Liver (tissue), 9 donors: ENCODE measurements around the gene BCL7B. TPM values are rescaled to one million over a fixed set of nuclear protein-coding genes. Genes with fewer than 3 reads are reported as not detected.
A peak's percentile ranks its signal among the peaks of the same experiment; 100 is the strongest.

ENCODE experiments used
- DNase-seq: peaks from one replicate; pipeline ENCODE4 v3.0.0-alpha.2; 2017; ENCODE audit warnings: low spot score
- H3K27ac ChIP-seq, 2 donors: one replicate each; pipeline ENCODE4 v1.7.0; 2013; ENCODE audit warnings: inconsistent platforms in 2 of 2, low read length in 2 of 2, control low read depth in 1 of 2, low read depth in 1 of 2, mild to moderate bottlenecking in 1 of 2
- H3K27me3 ChIP-seq, 4 donors: one replicate each; pipeline versions ENCODE4 v1.6.1 to v1.7.0; 2013; ENCODE audit warnings: low read length in 3 of 4, inconsistent platforms in 1 of 4, mild to moderate bottlenecking in 1 of 4, moderate library complexity in 1 of 4; ENCODE audit not compliant: control insufficient read depth in 4 of 4, insufficient read depth in 4 of 4
- H3K36me3 ChIP-seq, 4 donors: one replicate each; pipeline versions ENCODE4 v1.6.1 to v1.7.0; 2013; ENCODE audit warnings: low read length in 3 of 4, mild to moderate bottlenecking in 3 of 4, low read depth in 1 of 4, moderate library complexity in 1 of 4; ENCODE audit not compliant: control insufficient read depth in 4 of 4, insufficient read depth in 3 of 4
- H3K4me1 ChIP-seq, 4 donors: one replicate each; pipeline versions ENCODE4 v1.6.1 to v1.7.0; 2013; ENCODE audit warnings: low read length in 3 of 4, mild to moderate bottlenecking in 3 of 4, moderate library complexity in 1 of 4; ENCODE audit not compliant: control insufficient read depth in 4 of 4, insufficient read depth in 4 of 4
- H3K4me3 ChIP-seq, 3 donors: one replicate each; pipeline versions ENCODE4 v1.6.1 to v1.7.0; 2013; ENCODE audit warnings: low read length in 3 of 3, control low read depth in 1 of 3, low read depth in 1 of 3, mild to moderate bottlenecking in 1 of 3
- H3K9ac ChIP-seq, 2 donors: one replicate each; pipeline ENCODE4 v1.7.0; 2013; ENCODE audit warnings: low read length in 2 of 2, mild to moderate bottlenecking in 2 of 2, moderate library complexity in 2 of 2, control low read depth in 1 of 2, low read depth in 1 of 2
- H3K9me3 ChIP-seq, 4 donors: one replicate each; pipeline versions ENCODE4 v1.6.1 to v1.7.0; 2013; ENCODE audit warnings: low read length in 3 of 4; ENCODE audit not compliant: control insufficient read depth in 4 of 4
- ATF3 ChIP-seq: IDR thresholded peaks from 2 replicates; pipeline ENCODE4 v1.6.1; 2016; ENCODE audit warnings: antibody characterized with exemption
- CTCF ChIP-seq: fragments of 150-350 bp; IDR thresholded peaks from 2 replicates; pipeline ENCODE4 v1.5.1; 2017; ENCODE audit warnings: improper control_type of control experiment, low read depth, low read length; ENCODE audit not compliant: missing input control
- EGR1 ChIP-seq, 2 donors: IDR thresholded peaks; 2 replicates each; pipeline ENCODE4 v1.6.1; 2016 to 2018; ENCODE audit warnings: antibody characterized with exemption in 2 of 2, low read depth in 2 of 2
- FOXA1 ChIP-seq: IDR thresholded peaks from 2 replicates; pipeline ENCODE4 v1.6.1; 2016; ENCODE audit warnings: antibody characterized with exemption
- HNF4A ChIP-seq, 2 donors: conservative IDR thresholded peaks; 2 replicates each; pipeline ENCODE4 v1.6.1; 2016; ENCODE audit warnings: antibody characterized with exemption in 2 of 2, mild to moderate bottlenecking in 2 of 2
- HNF4G ChIP-seq: IDR thresholded peaks from 2 replicates; pipeline ENCODE4 v1.6.1; 2016; ENCODE audit warnings: antibody characterized with exemption
- JUND ChIP-seq, 2 donors: IDR thresholded peaks; 2 replicates each; pipeline ENCODE4 v1.6.1; 2016; ENCODE audit warnings: antibody characterized with exemption in 2 of 2
- NR2F2 ChIP-seq: IDR thresholded peaks from 2 replicates; pipeline ENCODE4 v1.6.1; 2016; ENCODE audit warnings: antibody characterized with exemption
- RAD21 ChIP-seq, 2 donors: IDR thresholded peaks; 2 replicates each; pipeline ENCODE4 v1.6.1; 2016; ENCODE audit warnings: antibody characterized with exemption in 2 of 2, mild to moderate bottlenecking in 2 of 2
- REST ChIP-seq: IDR thresholded peaks from 2 replicates; pipeline ENCODE4 v1.6.1; 2016; ENCODE audit warnings: antibody characterized with exemption, mild to moderate bottlenecking
- SP1 ChIP-seq: IDR thresholded peaks from 2 replicates; pipeline ENCODE4 v1.6.1; 2018; ENCODE audit warnings: antibody characterized with exemption, mild to moderate bottlenecking
- TAF1 ChIP-seq: conservative IDR thresholded peaks from 2 replicates; pipeline ENCODE4 v1.6.1; 2016; ENCODE audit warnings: antibody characterized with exemption, mild to moderate bottlenecking
- YY1 ChIP-seq: IDR thresholded peaks from 2 replicates; pipeline ENCODE4 v1.6.1; 2016; ENCODE audit warnings: antibody characterized with exemption, mild to moderate bottlenecking
- WGBS: extraction: QIAGEN DNeasy Blood & Tissue Kit; methylation state at CpG from one replicate; pipeline ENCODE4 v1.1.7; 2013; 5-methylcytosine and 5-hydroxymethylcytosine counted together
- polyA plus RNA-seq, 2 donors: library from polyadenylated mRNA; stranded (reverse) in 1 of 2; unstranded in 1 of 2; fragments of 200-250 nt in 1 of 2; fragments of >200 nt in 1 of 2; fragmentation: Nextera tagmentation in 1 of 2; extraction: Ambion mirVana in 1 of 2; gene quantifications; one replicate each; pipeline versions ENCODE4 v1.2.1 to v1.2.3, GENCODE V29; 2013 to 2015
- total RNA-seq, 2 donors: library from RNA; depleted of rRNA; stranded (reverse); fragments of >200 nt; gene quantifications; one replicate each; pipeline ENCODE4 v1.2.3, GENCODE V29; 2014
- donor health status: healthy.
- donor health status: healthy.
- donor health status: healthy.
- donor health status: healthy.
- donor health status: healthy.

Gene BCL7B
- total and polyA plus RNA-seq, 4 donors = 13.2 to 27.5 (median 21.2) TPM

- TF ChIP-seq CTCF = no peak
- TF ChIP-seq HNF4G = no peak
- no peak for TF ChIP-seq FOXA1
- TF ChIP-seq RAD21 (IDR thresholded peaks at IDR 0.05) = no peak
- TF ChIP-seq ATF3 = no peak
- peak; percentile 59 to 60 for TF ChIP-seq HNF4A (conservative IDR thresholded peaks at IDR 0.05)
- peak; percentile 87 for TF ChIP-seq YY1
- TF ChIP-seq EGR1 (IDR thresholded peaks at IDR 0.05; ENCODE audit: low read depth in 2 of 2) = peak in 1 of 2 donors; percentile 12
- peak; percentile 48 for TF ChIP-seq TAF1
Observed at GRCh38 chr7:73522105-73522872, 35.2 kb downstream of the BCL7B start, which contains the start of gene BAZ1B (continued).

DNA sequence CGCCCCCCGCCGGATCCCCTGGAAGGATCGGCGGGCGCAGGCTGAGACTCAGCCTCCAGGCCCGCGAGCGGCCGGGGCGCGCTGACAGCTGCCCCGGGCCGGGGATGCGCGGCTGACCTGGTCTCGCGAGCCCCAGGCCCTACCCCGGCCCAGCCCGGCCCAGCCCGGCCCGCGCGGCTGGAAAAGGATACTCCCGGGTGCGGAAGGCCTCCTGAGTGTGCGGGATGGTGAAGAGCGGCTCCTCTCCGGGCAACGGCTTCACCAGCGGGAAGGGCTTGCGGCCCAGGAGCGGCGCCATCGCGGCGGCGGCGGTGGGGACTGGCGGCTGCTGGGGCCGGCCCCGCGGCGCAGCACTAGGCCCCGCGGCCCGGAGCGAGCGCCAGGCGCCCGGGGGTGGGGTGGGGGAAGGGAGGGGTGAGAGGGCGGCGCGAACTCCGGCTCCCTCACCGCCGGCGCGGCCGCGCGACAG is 35.8 kb downstream of the BCL7B start:
- H3K9me3 ChIP-seq = no peaks in the 10 kb centered on the region
- H3K4me3 ChIP-seq = peak overlapping the region; percentile 64 to 100 (median 69)
- H3K9ac ChIP-seq = peak overlapping the region in 1 of 2 donors; percentile 68
- TF ChIP-seq EGR1 (IDR thresholded peaks at IDR 0.05; ENCODE audit: low read depth in 2 of 2) (no peak), NR2F2 (no peak), TAF1 (no peak), SP1 (no peak)
- H3K36me3 ChIP-seq = peaks cover 0 to 1% (median 0%) of the 10 kb centered on the region in 4 donors
- no peak for DNase-seq
- WGBS = under 1% methylated on average over 62 of the region's 62 CpGs
- H3K27me3 ChIP-seq = no peaks in the 10 kb centered on the region
- H3K27ac ChIP-seq = peak overlapping the region; percentile 75 to 95
- peaks cover 6 to 32% (median 20%) of the 10 kb centered on the region in 4 donors for H3K4me1 ChIP-seq

DNA sequence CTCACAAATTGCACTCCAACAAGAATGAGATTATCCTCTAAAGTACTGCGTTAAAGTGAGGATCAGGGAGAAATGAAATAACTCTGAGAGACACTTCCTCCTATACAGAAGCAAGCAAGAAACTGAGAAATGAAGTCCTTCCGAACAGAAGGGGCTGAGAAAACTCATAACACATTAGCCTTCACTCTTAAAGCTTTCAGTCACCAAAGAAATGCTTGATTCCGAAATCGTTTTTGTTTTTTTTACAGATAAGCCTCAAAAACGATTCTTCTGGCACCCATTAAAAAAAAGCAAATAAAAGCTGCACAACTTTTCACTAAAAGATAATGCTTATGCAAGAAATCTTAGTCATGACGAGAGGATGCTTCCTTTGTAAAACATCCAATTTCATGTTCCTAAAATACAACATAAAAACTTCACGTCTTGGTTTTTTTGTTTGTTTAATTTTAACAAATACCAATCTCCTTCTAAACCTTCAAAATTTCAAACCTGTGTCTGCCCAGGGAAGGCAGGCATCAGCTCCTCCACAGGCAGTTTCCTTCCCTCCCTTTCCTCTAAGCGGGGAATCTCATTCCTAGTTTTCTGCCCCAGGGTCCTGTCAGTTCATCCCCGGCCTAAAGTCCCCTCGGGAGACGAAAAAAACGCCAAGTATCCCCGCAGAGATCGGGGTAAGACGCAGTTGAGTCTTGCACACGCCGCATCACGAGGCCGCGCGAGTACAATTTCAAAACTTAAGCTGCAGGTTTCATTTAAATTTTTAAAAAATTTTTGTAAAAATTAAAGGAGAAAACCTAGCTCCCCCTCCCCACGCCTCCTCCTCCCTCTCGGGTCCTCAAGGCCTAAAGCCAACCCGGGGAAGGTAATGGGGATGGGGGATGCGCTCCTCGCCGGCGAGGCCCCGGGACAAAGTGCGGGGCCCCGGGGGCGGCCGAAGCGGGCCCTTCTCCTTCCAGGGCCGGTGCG is 36.5 kb downstream of the BCL7B start:
- H3K9ac ChIP-seq = peak overlapping the region; percentile 68 to 72
- H3K36me3 ChIP-seq = peaks cover 0 to 2% (median under 1%) of the 10 kb centered on the region in 4 donors
- H3K27me3 ChIP-seq = no peaks in the 10 kb centered on the region
- no peak for TF ChIP-seq JUND (IDR thresholded peaks at IDR 0.05)
- TF ChIP-seq YY1 = peak; percentile 34
- no peak for TF ChIP-seq ATF3
- TF ChIP-seq REST = no peak
- H3K4me3 ChIP-seq = peak overlapping the region; percentile 56 to 100 (median 64)
- peaks cover 6 to 32% (median 20%) of the 10 kb centered on the region in 4 donors for H3K4me1 ChIP-seq
- H3K27ac ChIP-seq = peak overlapping the region; percentile 75 to 95
- 1% methylated on average over 36 of the region's 36 CpGs for WGBS
- no peaks in the 10 kb centered on the region for H3K9me3 ChIP-seq
- no peak for DNase-seq
